K562 (cell line): Measurements from ENCODE around the gene KPNA1. TPM values are rescaled to one million over a fixed set of nuclear protein-coding genes. Genes with fewer than 3 reads are reported as not detected.

Experiments
- ATAC-seq: fragments of 200-7000 bp; cut with Tn5 transposase; 3 replicates; pipeline ENCODE4 v1.9.1; 2020; ENCODE audit warnings: moderate library complexity
- BruUV-seq: library from RNA; stranded (reverse); fragments of 400-500 nt; replicated peaks from 2 replicates; lab custom pipeline; 2021; lab: Mats Ljungman, UMichigan
- CTCF ChIA-PET: fragments of 300-600 bp; formaldehyde crosslinking; extraction: SDS; loops from one replicate; lab custom pipeline; 2021; ENCODE audit warnings: low intra/inter-chr PET ratio; lab: Yijun Ruan, JAX
- POLR2A ChIA-PET: fragments of 300-600, 350-650 bp; sonication (Branson Sonifier 250); formaldehyde crosslinking; extraction: SDS; loops from one replicate; lab custom pipeline; 2021; ENCODE audit warnings: antibody characterized with exemption, inconsistent platforms; lab: Yijun Ruan, JAX
- DNase-seq, 4 experiments: peaks; one replicate each; pipeline versions ENCODE4 v3.0.0 to v3.0.0-alpha.2; 2011 to 2018; ENCODE audit warnings: low spot score in 3 of 4, mixed read lengths in 3 of 4; ENCODE audit errors: extremely low read depth in 1 of 4
- FAIRE-seq: peaks from 2 replicates; lab custom pipeline; 2011; peaks lifted over from hg19 to GRCh38; lab: Jason Lieb, UNC
- H2AFZ ChIP-seq: 2 replicates; pipeline ENCODE4 v1.6.0; 2011; ENCODE audit warnings: low read depth, low read length, control low read depth, inconsistent platforms
- H3K27ac ChIP-seq: fragments of 200-600 bp; 3 replicates; pipeline ENCODE4 v1.8.0; 2011; ENCODE audit warnings: low read depth, mild to moderate bottlenecking, control low read depth, inconsistent platforms, low read length, moderate library complexity, mixed read lengths; ENCODE audit errors: extremely low read depth
- H3K27me3 ChIP-seq, 2 experiments: fragments of 300-600 bp in 1 of 2; 2 replicates in 1 of 2; 3 replicates in 1 of 2; pipeline versions ENCODE4 v1.6.0 to v1.8.0; 2011; ENCODE audit warnings: inconsistent platforms in 2 of 2, low read length in 2 of 2, mild to moderate bottlenecking in 1 of 2, mixed read lengths in 1 of 2, moderate library complexity in 1 of 2; ENCODE audit not compliant: control insufficient read depth in 2 of 2, insufficient read depth in 2 of 2
- H3K36me3 ChIP-seq: fragments of 300-600 bp; 3 replicates; pipeline ENCODE4 v1.8.0; 2011; ENCODE audit warnings: mild to moderate bottlenecking, low read length, inconsistent platforms; ENCODE audit not compliant: control insufficient read depth, insufficient read depth
- H3K4me1 ChIP-seq, 2 experiments: fragments of 200-600 bp in 1 of 2; replicated peaks in 1 of 2; 2 replicates in 1 of 2; 3 replicates in 1 of 2; pipeline versions ENCODE4 v1.5.1 to v1.8.0; 2011; ENCODE audit warnings: inconsistent platforms in 2 of 2, low read length in 2 of 2, mild to moderate bottlenecking in 1 of 2, mixed read lengths in 1 of 2, moderate library complexity in 1 of 2; ENCODE audit not compliant: control insufficient read depth in 2 of 2, insufficient read depth in 2 of 2
- H3K4me2 ChIP-seq: 2 replicates; pipeline ENCODE4 v1.6.1; 2011; ENCODE audit warnings: low read length, control low read depth, inconsistent platforms, mixed read lengths; ENCODE audit not compliant: insufficient read depth
- H3K4me3 ChIP-seq: fragments of 200-600 bp; sonication (generic), shearing (Covaris generic); 2 replicates; pipeline ENCODE4 v1.5.1; 2016; ENCODE audit warnings: control low read depth, inconsistent platforms
- H3K79me2 ChIP-seq: fragments of 200-600 bp; 3 replicates; pipeline ENCODE4 v1.8.0; 2011; ENCODE audit warnings: low read length, inconsistent platforms; ENCODE audit not compliant: control insufficient read depth, insufficient read depth
- H3K9ac ChIP-seq, 2 experiments: 2 replicates each; pipeline versions ENCODE4 v1.6.0 to v1.6.1; 2011; ENCODE audit warnings: low read depth in 2 of 2, low read length in 2 of 2, control low read depth in 1 of 2, inconsistent platforms in 1 of 2, mild to moderate bottlenecking in 1 of 2, mixed read lengths in 1 of 2; ENCODE audit not compliant: insufficient read depth in 1 of 2
- H3K9me1 ChIP-seq: one replicate; pipeline ENCODE4 v1.6.0; 2011; ENCODE audit warnings: inconsistent platforms, mild to moderate bottlenecking, low read length, moderate library complexity; ENCODE audit not compliant: control insufficient read depth, insufficient read depth
- H3K9me3 ChIP-seq: replicated peaks from 2 replicates; pipeline ENCODE4 v1.5.1; 2011; ENCODE audit warnings: low read depth, low read length, inconsistent platforms; ENCODE audit not compliant: control insufficient read depth, insufficient read depth
- H4K20me1 ChIP-seq: replicated peaks from 2 replicates; pipeline ENCODE4 v1.6.1; 2011; ENCODE audit warnings: low read length, inconsistent platforms, mixed read lengths; ENCODE audit not compliant: control insufficient read depth, insufficient read depth
- CXXC5 ChIP-seq: fragments of 250-450 bp; sonication (Bioruptor Pico); IDR thresholded peaks from 2 replicates; pipeline ENCODE4 v1.8.0; 2022; ENCODE audit warnings: inconsistent platforms, mild to moderate bottlenecking, moderate library complexity
- HMGN3 ChIP-seq: IDR thresholded peaks from 2 replicates; pipeline ENCODE4 v1.6.1; 2011; ENCODE audit warnings: borderline replicate concordance, low read depth, mild to moderate bottlenecking, mixed read lengths, low read length; ENCODE audit not compliant: insufficient read length; ENCODE audit errors: extremely low read depth
- KAT8 ChIP-seq: fragments of 450-650 bp; IDR thresholded peaks from 2 replicates; pipeline ENCODE4 v1.6.1; 2016; ENCODE audit warnings: low read depth, mild to moderate bottlenecking
- LCOR ChIP-seq: sonication (generic); formaldehyde crosslinking; IDR thresholded peaks from 2 replicates; pipeline ENCODE4 v1.8.0; 2022; ENCODE audit warnings: mild to moderate bottlenecking, missing genetic modification reagents
- NFIC ChIP-seq: fragments of 450-650 bp; IDR thresholded peaks from 2 replicates; pipeline ENCODE4 v1.6.1; 2017; ENCODE audit warnings: mild to moderate bottlenecking, inconsistent platforms
- POLR2B ChIP-seq: fragments of 450-650 bp; IDR thresholded peaks from 2 replicates; pipeline ENCODE4 v1.6.1; 2018; ENCODE audit warnings: low read depth; ENCODE audit not compliant: partially characterized antibody
- ZNF174 ChIP-seq: fragments of 250-450 bp; sonication (Bioruptor Pico); IDR thresholded peaks from 2 replicates; pipeline ENCODE4 v1.4.0; 2020; ENCODE audit warnings: mild to moderate bottlenecking
- ZNF695 ChIP-seq: fragments of 450-650 bp; formaldehyde crosslinking; IDR thresholded peaks from 2 replicates; pipeline ENCODE4 v1.4.0; 2020; ENCODE audit warnings: mild to moderate bottlenecking, moderate library complexity
- WGBS: fragments of 100-300 bp; shearing (Covaris generic); methylation state at CpG from one replicate; pipeline ENCODE4 v1.1.6; 2016; ENCODE audit warnings: low coverage, mixed read lengths; ENCODE audit not compliant: insufficient coverage; ENCODE audit errors: missing lambda C conversion rate; 5-methylcytosine and 5-hydroxymethylcytosine counted together
- in situ Hi-C: fragments of 300-500 bp; cut with MboI; formaldehyde crosslinking; loops from 4 replicates; pipeline ENCODE4 v1.15.0; 2018; ENCODE audit warnings: inconsistent platforms, mixed read lengths
- intact Hi-C: fragments of 100-400 bp; cut with micrococcal nuclease; formaldehyde crosslinking; loops from 2 replicates; pipeline ENCODE4 v1.14.2; 2022
- polyA plus RNA-seq, 8 experiments: library from polyadenylated mRNA; depleted of rRNA in 4 of 8; stranded (reverse) in 5 of 8; unstranded in 3 of 8; fragments of >200 nt; fragmentation: Nextera tagmentation in 2 of 8; fragmentation: Illumina TruSeq in 1 of 8; extraction: Ambion mirVana in 2 of 8; extraction: Trizol in 1 of 8; gene quantifications; 2 replicates each; pipeline versions ENCODE4 v1.2.1 to v1.2.3, GENCODE V29; 2011 to 2014; ENCODE audit warnings: inconsistent platforms in 1 of 8, missing spikeins in 1 of 8
- total RNA-seq, 7 experiments: library from RNA; depleted of rRNA in 6 of 7; stranded (reverse); fragments of >200 nt in 6 of 7; fragmentation: Illumina TruSeq in 2 of 7; extraction: Trizol in 2 of 7; gene quantifications; 2 replicates each; pipeline versions ENCODE4 v1.2.1 to v1.2.3, GENCODE V29; 2011 to 2021; ENCODE audit warnings: low replicate concordance in 1 of 7
- TF ChIP-seq, protein P1 (sequence below): fragments of 250-450 bp; sonication (Bioruptor Pico); IDR thresholded peaks from 2 replicates; pipeline ENCODE4 v1.8.0; 2021; ENCODE audit warnings: moderate library complexity, mild to moderate bottlenecking, inconsistent platforms

The KPNA1 gene
- total and polyA plus RNA-seq, 9 of the 15 experiments (the other 6 are each of a cell fraction or from before 2014, with no cell fraction given), result 9.3 to 53.8 (median 33.5) TPM

DNA sequence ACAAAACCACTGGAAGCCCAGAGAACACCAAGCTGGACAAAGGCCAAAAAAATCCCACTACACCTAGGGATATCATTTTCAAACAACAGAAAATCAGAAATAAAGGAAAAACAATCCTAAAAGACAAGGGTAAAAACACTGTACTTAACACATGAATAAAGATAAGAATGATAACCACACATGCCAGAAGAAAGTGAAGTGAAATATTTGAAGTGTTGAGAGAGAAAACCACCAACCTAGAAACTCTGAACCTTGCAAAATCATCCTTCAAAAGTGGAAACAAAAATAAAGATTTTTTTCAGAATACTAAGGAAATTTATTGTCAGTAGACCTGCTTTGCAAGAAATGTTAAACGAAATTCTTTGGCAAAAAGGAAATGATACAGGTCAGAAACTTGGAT lies 45.1 kb downstream of the KPNA1 start:
- ChIA-PET CTCF (no interaction called here), POLR2A (no interaction called here)
- 23% methylated on average over 1 of the region's 1 CpG for WGBS
- intact Hi-C loops, result no loop called here
- peaks cover 20% of the 10 kb centered on the region; the same call in 1 of the 3 replicates for H3K36me3 ChIP-seq
- DNase-seq (no peak), ATAC-seq (no peak), FAIRE-seq (no peak)
- in situ Hi-C loops, result no loop called here
- no peaks in the 10 kb centered on the region for H3K9me3 ChIP-seq
- H3K27ac ChIP-seq, result no peak overlapping the region
- H3K4me1 ChIP-seq, result peaks cover 3 to 8% of the 10 kb centered on the region in 2 experiments; a peak in 3 of 5 replicates
- H3K4me3 ChIP-seq, result no peak overlapping the region
- H2AFZ ChIP-seq, result no peak overlapping the region
- H3K4me2 ChIP-seq, result no peak overlapping the region
- peaks cover 8% of the 10 kb centered on the region; the same call in 1 of the 2 replicates for H4K20me1 ChIP-seq
- H3K27me3 ChIP-seq, result no peaks in the 10 kb centered on the region
- H3K9me1 ChIP-seq, result no peaks in the 10 kb centered on the region
- H3K9ac ChIP-seq, result no peak overlapping the region
- peaks cover 67% of the 10 kb centered on the region for H3K79me2 ChIP-seq
- peak; percentile 38; the same call in 1 of the 2 replicates for TF ChIP-seq NFIC
- TF ChIP-seq LCOR (CRISPR knock-in tag), result no peak
- TF ChIP-seq CXXC5, result no peak
- no TSS peak for BruUV-seq

DNA sequence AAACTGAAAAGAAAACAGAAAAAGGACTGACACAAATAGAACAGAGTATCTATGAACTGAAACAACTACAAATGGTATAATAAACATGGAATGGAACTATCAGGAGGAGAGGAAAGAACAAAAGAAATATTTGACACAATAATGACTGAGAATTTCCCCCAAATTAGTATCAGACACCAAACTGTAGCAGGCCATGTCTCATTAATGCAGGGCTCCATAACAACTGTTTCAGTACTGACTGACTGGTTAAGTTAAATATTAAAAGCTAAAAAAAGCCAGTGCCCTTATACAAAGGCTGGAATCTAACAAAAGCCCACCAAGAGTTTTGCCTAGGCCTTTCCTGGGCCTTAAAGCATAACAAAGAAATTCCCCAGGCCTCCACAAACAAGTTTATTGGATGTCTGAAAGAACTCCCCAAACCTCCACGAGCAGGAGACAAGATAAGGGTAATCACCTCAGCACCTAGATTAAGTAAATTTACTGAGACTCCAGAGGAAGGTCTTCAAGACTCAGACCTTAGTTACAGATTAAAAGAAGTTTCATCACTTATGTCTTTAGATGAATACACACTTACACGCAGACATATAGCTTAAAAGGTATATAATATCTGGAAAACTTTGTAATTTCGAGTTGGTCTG lies 45.7 kb downstream of the KPNA1 start:
- H3K27ac ChIP-seq, result no peak overlapping the region
- ChIA-PET CTCF (no interaction called here), POLR2A (interaction anchor here (1.3 kb wide), 1 partner anchor 9 kb away, joined by 3 read pairs; no protein-coding TSS in a partner anchor)
- in situ Hi-C loops, result no loop called here
- 6% methylated on average over 2 of the region's 3 CpGs for WGBS
- FAIRE-seq (no peak), DNase-seq (no peak), ATAC-seq (no peak)
- no peak overlapping the region for H2AFZ ChIP-seq
- peaks cover 8% of the 10 kb centered on the region; the same call in 1 of the 2 replicates for H4K20me1 ChIP-seq
- H3K9ac ChIP-seq, result no peak overlapping the region
- TF ChIP-seq HMGN3 (no peak), POLR2B (no peak), ZNF695 (no peak), ZNF174 (no peak), KAT8 (no peak)
- TF ChIP-seq, protein P1, sequence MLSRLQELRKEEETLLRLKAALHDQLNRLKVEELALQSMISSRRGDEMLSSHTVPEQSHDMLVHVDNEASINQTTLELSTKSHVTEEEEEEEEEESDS (CRISPR knock-in tag), result no peak
- intact Hi-C loops, result no loop called here
- no peak overlapping the region for H3K4me3 ChIP-seq
- no peaks in the 10 kb centered on the region for H3K27me3 ChIP-seq
- H3K4me1 ChIP-seq, result peaks cover 3 to 8% of the 10 kb centered on the region in 2 experiments; a peak in 3 of 5 replicates
- H3K36me3 ChIP-seq, result peaks cover 26% of the 10 kb centered on the region; the same call in 1 of the 3 replicates
- no peaks in the 10 kb centered on the region for H3K9me3 ChIP-seq
- H3K4me2 ChIP-seq, result no peak overlapping the region
- H3K79me2 ChIP-seq, result peaks cover 61% of the 10 kb centered on the region
- BruUV-seq, result no TSS peak
- no peaks in the 10 kb centered on the region for H3K9me1 ChIP-seq
